H9 (cell line): Measurements from ENCODE around the gene COX5B. TPM values are rescaled to one million over a fixed set of nuclear protein-coding genes. Genes with fewer than 3 reads are reported as not detected.
"Not testable (repeated sequence)": the region's sequence is repeated elsewhere in the genome, so short reads cannot be mapped to it uniquely, and the experiment has no call there.

ENCODE experiments used
- DNase-seq: peaks from one replicate; pipeline ENCODE4 v3.0.0-alpha.2; 2017
- H2AFZ ChIP-seq: one replicate; pipeline ENCODE4 v1.6.1; 2013; ENCODE audit warnings: mild to moderate bottlenecking, low read length, control low read depth, moderate library complexity
- H2AK5ac ChIP-seq: 2 replicates; pipeline ENCODE4 v1.6.1; 2013; ENCODE audit warnings: low read length, control low read depth, mixed read lengths; ENCODE audit not compliant: insufficient read length
- H2BK120ac ChIP-seq: one replicate; pipeline ENCODE4 v1.6.1; 2013; ENCODE audit warnings: low read depth, mild to moderate bottlenecking, low read length, control low read depth, inconsistent platforms; ENCODE audit not compliant: poor library complexity, severe bottlenecking
- H2BK12ac ChIP-seq: 2 replicates; pipeline ENCODE4 v1.6.1; 2013; ENCODE audit warnings: low read length, control low read depth, mixed read lengths, low read depth; ENCODE audit not compliant: insufficient read length
- H2BK15ac ChIP-seq: 2 replicates; pipeline ENCODE4 v1.6.1; 2013; ENCODE audit warnings: low read depth, low read length, control low read depth
- H2BK20ac ChIP-seq: one replicate; pipeline ENCODE4 v1.6.1; 2013; ENCODE audit warnings: low read depth, mild to moderate bottlenecking, low read length, control low read depth, inconsistent platforms; ENCODE audit not compliant: poor library complexity, severe bottlenecking
- H2BK5ac ChIP-seq: 2 replicates; pipeline ENCODE4 v1.6.1; 2013; ENCODE audit warnings: low read length, control low read depth, mixed read lengths; ENCODE audit not compliant: insufficient read length
- H3K14ac ChIP-seq: 2 replicates; pipeline ENCODE4 v1.6.1; 2013; ENCODE audit warnings: low read length, control low read depth; ENCODE audit not compliant: insufficient read depth
- H3K18ac ChIP-seq: 2 replicates; pipeline ENCODE4 v1.6.1; 2013; ENCODE audit warnings: low read depth, mild to moderate bottlenecking, mixed read lengths, low read length, control low read depth; ENCODE audit not compliant: insufficient read length
- H3K23ac ChIP-seq: 2 replicates; pipeline ENCODE4 v1.6.1; 2013; ENCODE audit warnings: low read length, control low read depth, mixed read lengths, low read depth; ENCODE audit not compliant: insufficient read length
- H3K23me2 ChIP-seq: 2 replicates; pipeline ENCODE4 v1.6.1; 2013; ENCODE audit warnings: low read depth, mild to moderate bottlenecking, mixed read lengths, low read length, control low read depth; ENCODE audit not compliant: insufficient read length, poor library complexity, severe bottlenecking
- H3K27ac ChIP-seq: 2 replicates; pipeline ENCODE4 v1.5.1; 2013; ENCODE audit warnings: low read length, control low read depth, mixed read lengths, low read depth; ENCODE audit not compliant: insufficient read length
- H3K27me3 ChIP-seq: 2 replicates; pipeline ENCODE4 v1.6.1; 2013; ENCODE audit warnings: low read length, control low read depth, inconsistent platforms; ENCODE audit not compliant: insufficient read depth
- H3K4ac ChIP-seq: 2 replicates; pipeline ENCODE4 v1.6.1; 2013; ENCODE audit warnings: low read depth, mild to moderate bottlenecking, control low read depth, inconsistent platforms, low read length, moderate library complexity
- H3K4me1 ChIP-seq: 2 replicates; pipeline ENCODE4 v1.6.1; 2013; ENCODE audit warnings: low read length, control low read depth, inconsistent platforms; ENCODE audit not compliant: insufficient read depth
- H3K4me2 ChIP-seq: 2 replicates; pipeline ENCODE4 v1.6.1; 2013; ENCODE audit warnings: low read length, control low read depth, mixed read lengths; ENCODE audit not compliant: insufficient read length, insufficient read depth
- H3K56ac ChIP-seq: 2 replicates; pipeline ENCODE4 v1.6.1; 2013; ENCODE audit warnings: low read depth, mild to moderate bottlenecking, mixed read lengths, low read length, control low read depth; ENCODE audit not compliant: insufficient read length
- H3K79me1 ChIP-seq: 2 replicates; pipeline ENCODE4 v1.6.1; 2013; ENCODE audit warnings: low read depth, mild to moderate bottlenecking, moderate library complexity, low read length, control low read depth, inconsistent platforms; ENCODE audit not compliant: insufficient read depth, poor library complexity, severe bottlenecking
- H3K79me2 ChIP-seq: 2 replicates; pipeline ENCODE4 v1.6.1; 2013; ENCODE audit warnings: low read length, control low read depth, inconsistent platforms; ENCODE audit not compliant: insufficient read depth
- H3K9ac ChIP-seq: 2 replicates; pipeline ENCODE4 v1.6.1; 2013; ENCODE audit warnings: low read length, control low read depth, mixed read lengths; ENCODE audit not compliant: insufficient read length; ENCODE audit errors: extremely low read depth
- H3K9me3 ChIP-seq: one replicate; pipeline ENCODE4 v1.6.1; 2013; ENCODE audit warnings: low read depth, low read length, inconsistent platforms; ENCODE audit not compliant: control insufficient read depth
- H3T11ph ChIP-seq: one replicate; pipeline ENCODE4 v1.6.1; 2013; ENCODE audit warnings: mild to moderate bottlenecking, low read length, control low read depth, inconsistent platforms
- H4K20me1 ChIP-seq: one replicate; pipeline ENCODE4 v1.6.1; 2013; ENCODE audit not compliant: control insufficient read depth, insufficient read length, insufficient read depth
- H4K5ac ChIP-seq: 2 replicates; pipeline ENCODE4 v1.6.1; 2013; ENCODE audit warnings: low read depth, mild to moderate bottlenecking, mixed read lengths, low read length, control low read depth; ENCODE audit not compliant: insufficient read length
- H4K8ac ChIP-seq: replicated peaks from 2 replicates; pipeline ENCODE4 v1.6.1; 2013; ENCODE audit warnings: low read length, control low read depth, mixed read lengths, low read depth; ENCODE audit not compliant: insufficient read length
- H4K91ac ChIP-seq: 2 replicates; pipeline ENCODE4 v1.6.1; 2013; ENCODE audit warnings: low read depth, mild to moderate bottlenecking, moderate library complexity, mixed read lengths, low read length, control low read depth; ENCODE audit not compliant: insufficient read length
- H3K27ac Mint-ChIP-seq, 3 experiments: 2 replicates in 2 of 3; 3 replicates in 1 of 3; pipeline ENCODE4 v1.8.0; 2020 to 2021; ENCODE audit warnings: mixed read lengths in 3 of 3, mild to moderate bottlenecking in 1 of 3, moderate library complexity in 1 of 3
- H3K27me3 Mint-ChIP-seq: 2 replicates; pipeline ENCODE4 v1.8.0; 2021; ENCODE audit warnings: low read depth, mild to moderate bottlenecking, moderate library complexity, mixed read lengths
- H3K36me3 Mint-ChIP-seq, 3 experiments: 2 replicates in 2 of 3; 3 replicates in 1 of 3; pipeline ENCODE4 v1.8.0; 2020 to 2021; ENCODE audit warnings: low read depth in 3 of 3, mixed read lengths in 3 of 3; ENCODE audit not compliant: insufficient read depth in 1 of 3
- H3K4me1 Mint-ChIP-seq, 2 experiments: 2 replicates each; pipeline ENCODE4 v1.8.0; 2020; ENCODE audit warnings: mixed read lengths in 2 of 2
- H3K4me3 Mint-ChIP-seq, 2 experiments: 2 replicates in 1 of 2; 3 replicates in 1 of 2; pipeline ENCODE4 v1.8.0; 2020 to 2021; ENCODE audit warnings: mild to moderate bottlenecking in 2 of 2, mixed read lengths in 2 of 2, moderate library complexity in 1 of 2
- H3K9me3 Mint-ChIP-seq, 2 experiments: 2 replicates in 1 of 2; 3 replicates in 1 of 2; pipeline ENCODE4 v1.8.0; 2020; ENCODE audit warnings: mild to moderate bottlenecking in 2 of 2, mixed read lengths in 2 of 2, moderate library complexity in 1 of 2
- CTCF ChIP-seq: fragments of 200-600 bp; sonication (generic); conservative IDR thresholded peaks from 3 replicates; pipeline ENCODE4 v1.8.0; 2021; ENCODE audit warnings: antibody characterized with exemption, mild to moderate bottlenecking
- WGBS: extraction: QIAGEN DNeasy Blood & Tissue Kit; methylation state at CpG from one replicate; pipeline ENCODE4 v1.1.7; 2013; ENCODE audit warnings: missing lambda C conversion rate, low lambda C conversion rate, mixed read lengths; ENCODE audit not compliant: insufficient read length; ENCODE audit errors: extremely low coverage; 5-methylcytosine and 5-hydroxymethylcytosine counted together
- total RNA-seq: library from RNA; stranded (reverse); gene quantifications from 2 replicates; pipeline ENCODE4 v1.2.1, GENCODE V29; 2021

The COX5B gene
- total RNA-seq, 1 experiment from 2014 or later: 237 TPM

- peaks cover 5 to 9% of the 10 kb centered on the region in 2 experiments for H3K4me1 Mint-ChIP-seq
- no peak overlapping the region for H3K4ac ChIP-seq
- H3K18ac ChIP-seq: no peak overlapping the region
- H2AFZ ChIP-seq: no peak overlapping the region
- no peak overlapping the region for H3K4me3 Mint-ChIP-seq
- H2BK12ac ChIP-seq: no peak overlapping the region
- no peak overlapping the region for H4K91ac ChIP-seq
- H3K27me3 ChIP-seq: no peaks in the 10 kb centered on the region
- WGBS: no CpG with 5 or more reads among the region's 6 CpGs
- no peak for DNase-seq
- H3K4me1 ChIP-seq: no peaks in the 10 kb centered on the region
- H2BK5ac ChIP-seq: no peak overlapping the region
- no peak overlapping the region for H2BK120ac ChIP-seq
- no peak overlapping the region for H3K27ac ChIP-seq
- no peak overlapping the region for H3K14ac ChIP-seq
- H4K20me1 ChIP-seq: no peaks in the 10 kb centered on the region
- no peak overlapping the region for H4K5ac ChIP-seq
- no peaks in the 10 kb centered on the region; a peak in 2 of 5 replicates for H3K9me3 Mint-ChIP-seq
- H2BK15ac ChIP-seq: no peak overlapping the region
- H3K79me2 ChIP-seq: no peaks in the 10 kb centered on the region
- H3K23ac ChIP-seq: no peak overlapping the region
- no peaks in the 10 kb centered on the region for H3K23me2 ChIP-seq
- no peak overlapping the region for H3K27ac Mint-ChIP-seq
- TF ChIP-seq CTCF: no peak
- H3K9ac ChIP-seq: no peak overlapping the region
- H2BK20ac ChIP-seq: no peak overlapping the region
- H3K79me1 ChIP-seq: no peaks in the 10 kb centered on the region
- H4K8ac ChIP-seq: no peak overlapping the region
- H2AK5ac ChIP-seq: no peak overlapping the region
- no peaks in the 10 kb centered on the region; the same call in 1 of the 2 replicates for H3K27me3 Mint-ChIP-seq
- no peak overlapping the region for H3T11ph ChIP-seq
- H3K9me3 ChIP-seq: no peaks in the 10 kb centered on the region
- H3K56ac ChIP-seq: no peak overlapping the region
- no peak overlapping the region for H3K4me2 ChIP-seq
- H3K36me3 Mint-ChIP-seq: no peaks in the 10 kb centered on the region
Measured at GRCh38 chr2:97617911-97618310, 28.0 kb upstream of the COX5B start.

GRCh38 chr2:97618939-97619827, 26.7 kb upstream of the COX5B start:
- H3K9ac ChIP-seq, H2BK5ac ChIP-seq, H3K4me2 ChIP-seq: not testable (repeated sequence)

More at GRCh38 chr2:97618939-97619827, 26.7 kb upstream of the COX5B start:
- H3K23me2 ChIP-seq, H2BK120ac ChIP-seq, H3K4me1 ChIP-seq, H2BK12ac ChIP-seq, H4K20me1 ChIP-seq, H4K5ac ChIP-seq, H3T11ph ChIP-seq, H3K23ac ChIP-seq, H3K27me3 ChIP-seq, H3K36me3 Mint-ChIP-seq, H3K4me3 Mint-ChIP-seq, H3K56ac ChIP-seq, H3K18ac ChIP-seq, H3K79me2 ChIP-seq, H2BK15ac ChIP-seq, H3K79me1 ChIP-seq, H3K27me3 Mint-ChIP-seq, H2AFZ ChIP-seq, H3K9me3 ChIP-seq, H4K91ac ChIP-seq, H3K9me3 Mint-ChIP-seq, H2BK20ac ChIP-seq, H3K4ac ChIP-seq, H3K14ac ChIP-seq, H4K8ac ChIP-seq, DNase-seq, H3K27ac ChIP-seq, H2AK5ac ChIP-seq: not testable (repeated sequence)
- WGBS: no CpG with 5 or more reads among the region's 14 CpGs
- Mint-ChIP-seq H3K27ac (peak overlapping the region in 1 of 3 experiments; percentile 67; a peak in 1 of 7 replicates), H3K4me1 (peaks cover 7 to 17% of the 10 kb centered on the region in 2 experiments)
